HS-5 (cell line): ENCODE measurements around the gene AMY2B.
"Not testable (repeated sequence)": the region's sequence is repeated elsewhere in the genome, so short reads cannot be mapped to it uniquely, and the experiment has no call there.

Experiments used
- DNase-seq: peaks from one replicate; pipeline ENCODE4 v3.0.0-alpha.2; 2012; ENCODE audit warnings: low read depth

Gene AMY2B

GRCh38 chr1:103571289-103571688, at the start of gene AMY2B:
Gene AMY2B, plus strand, starts transcription at chr1:103571589. Its CDS starts 14 bp downstream, at chr1:103571603.
- not testable (repeated sequence) for DNase-seq

GRCh38 chr1:103523346-103523745, 48.0 kb upstream of the AMY2B start:
- no peak for DNase-seq

GRCh38 chr1:103525114-103525606, 46.2 kb upstream of the AMY2B start:
- no peak for DNase-seq

GRCh38 chr1:103525607-103526507, 45.5 kb upstream of the AMY2B start, which contains the start of gene RNPC3:
Gene RNPC3, plus strand, starts transcription at chr1:103525699. Its CDS starts 372 bp downstream, at chr1:103526071.
- DNase-seq, result peak; percentile 83

- DNase-seq, result no peak
Observed at GRCh38 chr1:103527331-103527730, 44.1 kb upstream of the AMY2B start.

GRCh38 chr1:103529746-103530145, 41.6 kb upstream of the AMY2B start:
- no peak for DNase-seq

- DNase-seq, result no peak
Observed at GRCh38 chr1:103538226-103538625, 33.2 kb upstream of the AMY2B start.

- DNase-seq, result no peak
Observed at GRCh38 chr1:103541431-103541830, 30.0 kb upstream of the AMY2B start.

GRCh38 chr1:103546496-103546895, 24.9 kb upstream of the AMY2B start:
- no peak for DNase-seq

- no peak for DNase-seq
Observed at GRCh38 chr1:103547840-103548239, 23.5 kb upstream of the AMY2B start.

GRCh38 chr1:103560427-103560826, 11.0 kb upstream of the AMY2B start:
- DNase-seq, result no peak

GRCh38 chr1:103561124-103561523, 10.3 kb upstream of the AMY2B start:
- DNase-seq, result not testable (repeated sequence)

GRCh38 chr1:103561643-103562395, 9.6 kb upstream of the AMY2B start:
- no peak for DNase-seq

GRCh38 chr1:103563056-103563455, 8.3 kb upstream of the AMY2B start:
- DNase-seq, result no peak

GRCh38 chr1:103569493-103569892, 1.9 kb upstream of the AMY2B start:
- no peak for DNase-seq

- DNase-seq, result no peak
Observed at GRCh38 chr1:103576065-103576464, 4.7 kb downstream of the AMY2B start.

- DNase-seq, result not testable (repeated sequence)
Observed at GRCh38 chr1:103576784-103577183, 5.4 kb downstream of the AMY2B start.

- no peak for DNase-seq
Observed at GRCh38 chr1:103582464-103582863, 11.1 kb downstream of the AMY2B start.

- DNase-seq, result no peak
Observed at GRCh38 chr1:103583887-103584286, 12.5 kb downstream of the AMY2B start.

GRCh38 chr1:103584537-103584936, 13.1 kb downstream of the AMY2B start:
- no peak for DNase-seq

GRCh38 chr1:103602740-103603139, 31.4 kb downstream of the AMY2B start:
- DNase-seq, result not testable (repeated sequence)

GRCh38 chr1:103616362-103616761, 45.0 kb downstream of the AMY2B start:
- DNase-seq, result no peak

- DNase-seq, result not testable (repeated sequence)
Observed at GRCh38 chr1:103616994-103617477, 45.6 kb downstream of the AMY2B start, which contains the start of gene AMY2A. Gene AMY2A, plus strand, starts transcription at chr1:103617427. Its CDS starts 14 bp downstream, at chr1:103617441.
